SW 1271 (cell line): ENCODE measurements around the gene EAF1.
"Not testable (repeated sequence)": the region's sequence is repeated elsewhere in the genome, so short reads cannot be mapped to it uniquely, and the experiment has no call there.

Experiments used
- DNase-seq, 2 experiments: peaks; one replicate each; lab custom pipeline; 2025; lab: John Stamatoyannopoulos, UW

EAF1 gene

DNA sequence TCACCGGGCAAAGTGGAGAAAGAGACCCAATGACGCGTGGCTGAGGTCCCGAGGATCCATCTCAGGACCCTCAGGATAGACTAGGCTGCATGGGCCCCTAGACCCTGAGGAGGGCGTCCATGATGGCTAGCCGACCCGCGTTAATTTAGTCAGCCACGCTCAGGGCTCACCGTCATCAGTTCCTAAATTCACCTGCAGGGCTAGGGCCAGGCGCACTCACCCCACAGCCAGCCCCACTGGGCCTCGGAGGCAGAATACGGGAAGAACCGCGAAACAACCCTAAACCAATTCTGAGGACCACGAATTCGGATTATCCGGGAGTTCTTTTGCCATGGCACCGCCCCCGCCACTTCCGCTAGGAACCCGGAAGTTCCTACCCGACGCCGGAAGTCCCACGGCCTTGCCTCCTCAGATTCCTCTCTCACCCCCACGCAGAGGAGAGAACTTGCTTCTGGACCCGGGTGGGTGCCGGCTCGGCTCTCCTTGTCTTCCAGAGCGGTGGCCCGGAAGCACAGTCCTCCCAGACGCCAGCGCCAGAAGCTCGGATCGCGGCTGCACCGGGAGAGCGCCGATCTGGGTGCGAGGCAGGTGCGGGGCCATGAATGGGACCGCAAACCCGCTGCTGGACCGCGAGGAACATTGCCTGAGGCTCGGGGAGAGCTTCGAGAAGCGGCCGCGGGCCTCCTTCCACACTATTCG, at the start of gene EAF1, which contains the start of gene METTL6:
TSS of gene EAF1 (plus strand) at position 417 of the 699 bp plus-strand sequence. CDS start at position 599, 182 bp downstream.
TSS of gene METTL6 (minus strand) at position 363 of the 699 bp plus-strand sequence. CDS start 1,033 bp downstream, outside the sequence.
- peak; percentile 72 to 80 for DNase-seq

DNA sequence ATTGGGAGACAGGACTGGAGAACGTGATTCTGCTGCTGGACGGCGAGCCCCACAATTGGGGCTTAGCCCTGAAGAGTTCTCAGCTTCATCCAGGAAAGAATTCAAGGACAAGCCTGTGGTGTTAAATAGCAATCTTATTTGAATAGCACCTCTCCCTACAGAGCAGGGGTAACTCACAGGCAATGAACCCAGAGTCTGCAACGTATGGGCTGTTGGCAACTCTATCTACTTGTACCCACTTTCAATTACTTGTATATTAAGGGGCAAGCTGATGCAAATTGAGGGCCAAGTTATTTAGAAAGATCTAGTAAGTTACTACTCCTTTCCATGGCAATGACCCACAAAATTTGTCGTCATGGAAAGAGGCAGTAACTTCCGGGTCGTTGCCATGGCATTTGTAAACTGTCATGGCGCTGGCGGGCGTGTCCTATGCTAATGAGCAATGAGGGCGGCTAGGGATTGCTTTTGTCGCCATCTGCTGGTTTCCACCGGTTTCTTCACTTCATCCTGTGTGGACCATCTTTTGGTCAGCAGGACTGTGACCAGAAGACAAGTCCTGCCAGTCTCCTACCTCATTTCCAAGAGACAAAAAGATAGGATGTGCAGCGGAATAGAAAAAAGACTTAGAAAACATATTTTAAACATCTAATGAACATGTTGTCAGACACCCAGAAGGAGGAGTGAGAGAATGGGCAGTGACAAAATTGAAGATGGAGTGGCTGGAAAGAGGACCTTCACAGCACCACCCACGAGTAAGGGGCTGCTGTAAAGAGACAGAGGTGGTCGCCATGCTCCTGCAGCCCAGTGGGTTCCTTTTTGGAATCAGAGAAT, 49.2 kb upstream of the EAF1 start:
- DNase-seq = peak; percentile 81 to 93

DNA sequence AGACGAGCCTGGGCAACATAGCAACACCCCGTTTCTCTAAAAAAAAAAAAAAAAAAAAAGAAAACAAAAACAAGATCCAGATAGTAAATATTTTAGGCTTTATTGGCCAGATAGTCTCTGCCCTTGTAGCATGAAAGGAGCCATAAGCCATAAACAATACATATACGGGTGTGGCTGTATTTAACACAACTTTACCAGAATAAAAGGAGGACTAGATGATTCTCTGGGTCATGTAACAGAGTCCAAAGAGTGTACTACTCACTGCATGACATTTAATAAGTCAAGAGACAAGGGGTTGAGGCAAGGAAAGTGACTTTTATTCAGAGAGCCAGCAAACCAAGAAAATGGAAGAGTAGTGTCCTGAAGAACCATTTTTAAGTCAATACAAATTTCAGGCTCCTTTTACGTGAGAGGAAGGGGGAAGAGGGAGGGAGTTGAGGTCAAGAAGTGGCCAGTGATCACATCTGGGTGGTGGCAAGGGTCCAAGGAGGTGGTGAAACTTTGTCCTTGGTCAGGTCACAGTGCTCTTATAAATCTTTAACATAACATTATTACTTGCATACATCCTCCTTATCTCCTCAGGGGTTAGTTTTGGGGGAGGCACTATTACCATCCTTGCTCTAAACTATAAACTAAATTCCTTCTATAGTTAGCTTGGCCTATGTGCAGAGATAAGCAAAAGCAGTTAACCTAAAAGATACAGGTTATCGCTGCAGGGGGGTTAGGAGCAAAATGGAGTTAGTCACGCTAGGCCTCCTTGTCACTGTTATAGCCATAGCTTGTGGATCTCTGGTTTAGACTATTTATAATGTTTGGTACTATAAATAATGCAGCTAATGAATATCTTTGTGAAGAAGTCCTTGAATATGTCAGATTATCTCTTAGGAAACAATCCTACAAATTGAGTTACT, 46.2 kb upstream of the EAF1 start:
- no peak for DNase-seq

DNA sequence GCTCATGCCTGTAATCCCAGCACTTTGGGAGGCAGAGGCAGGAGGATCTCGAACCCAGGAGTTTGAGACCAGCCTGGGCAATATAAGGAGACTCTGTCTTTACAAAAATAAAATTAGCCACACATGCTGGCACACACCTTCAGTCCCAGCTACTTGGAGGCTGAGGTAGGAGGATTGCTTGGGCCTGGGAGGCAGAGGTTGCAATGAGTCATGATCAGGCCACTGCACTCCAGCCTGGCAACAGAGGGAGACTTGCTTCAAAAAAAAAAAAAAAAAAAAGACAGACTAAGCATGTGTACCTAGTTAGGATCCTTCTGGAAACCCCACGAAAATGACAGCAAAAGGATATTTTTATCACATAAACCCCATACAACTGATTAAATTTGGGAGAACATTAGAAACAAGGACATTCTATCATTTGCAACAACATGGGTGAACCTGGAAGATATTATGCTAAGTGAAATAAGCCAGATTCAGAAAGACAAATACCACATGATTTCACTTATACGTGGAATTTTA, 44.9 kb upstream of the EAF1 start:
- no peak for DNase-seq

DNA sequence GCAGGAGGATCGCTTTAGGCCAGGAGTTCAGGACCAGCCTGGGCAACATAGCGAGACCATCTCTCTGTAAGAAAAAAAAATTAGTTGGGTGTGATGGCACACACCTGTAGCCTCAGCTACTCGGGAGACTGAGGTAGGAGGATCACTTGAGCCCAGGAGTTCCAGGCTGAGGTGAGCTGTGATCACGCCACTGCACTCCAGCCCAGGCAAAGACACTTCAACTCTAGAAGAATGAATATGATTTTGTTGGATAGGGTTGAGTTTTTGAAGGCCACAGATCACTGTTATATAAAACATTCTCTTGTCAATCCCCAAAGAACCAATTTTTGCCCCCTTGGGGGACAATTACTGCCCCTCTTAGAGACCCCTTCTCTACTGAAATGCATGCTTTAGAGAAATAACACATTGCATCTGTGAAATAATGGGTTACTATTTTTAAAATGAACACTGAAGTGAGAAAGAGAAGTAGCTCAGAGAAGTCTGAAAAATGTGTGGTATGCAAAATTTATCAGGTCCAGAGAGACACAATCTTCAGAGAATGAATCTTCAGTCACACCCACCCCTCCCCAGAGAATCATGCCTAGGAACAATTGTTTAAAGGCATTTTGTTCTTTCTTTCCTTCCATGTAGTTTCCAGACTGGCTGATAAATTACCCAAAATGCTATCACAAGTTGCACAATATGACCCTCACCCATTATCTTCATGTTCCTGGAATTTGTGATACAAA, 42.7 kb upstream of the EAF1 start:
- no peak for DNase-seq

DNA sequence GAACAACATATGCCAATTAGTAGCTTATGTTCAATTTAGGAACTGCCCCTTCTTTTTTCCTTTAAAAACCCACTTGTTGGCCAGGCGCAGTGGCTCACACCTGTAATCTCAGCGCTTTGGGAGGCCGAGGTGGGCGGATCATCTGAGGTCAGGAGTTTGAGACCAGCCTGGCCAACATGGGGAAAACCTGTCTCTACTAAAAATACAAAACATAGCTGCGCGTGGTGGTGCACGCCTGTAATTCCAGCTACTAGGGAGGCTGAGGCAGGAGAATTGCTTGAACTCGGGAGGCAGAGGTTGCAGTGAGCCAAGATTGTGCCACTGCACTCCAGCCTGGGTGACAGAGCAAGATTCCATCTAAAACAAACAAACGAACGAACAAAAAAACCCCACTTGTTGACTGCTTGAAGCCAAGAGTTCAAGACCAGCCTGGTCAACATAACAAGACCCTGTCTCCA, 42.1 kb upstream of the EAF1 start:
- not testable (repeated sequence) for DNase-seq

DNA sequence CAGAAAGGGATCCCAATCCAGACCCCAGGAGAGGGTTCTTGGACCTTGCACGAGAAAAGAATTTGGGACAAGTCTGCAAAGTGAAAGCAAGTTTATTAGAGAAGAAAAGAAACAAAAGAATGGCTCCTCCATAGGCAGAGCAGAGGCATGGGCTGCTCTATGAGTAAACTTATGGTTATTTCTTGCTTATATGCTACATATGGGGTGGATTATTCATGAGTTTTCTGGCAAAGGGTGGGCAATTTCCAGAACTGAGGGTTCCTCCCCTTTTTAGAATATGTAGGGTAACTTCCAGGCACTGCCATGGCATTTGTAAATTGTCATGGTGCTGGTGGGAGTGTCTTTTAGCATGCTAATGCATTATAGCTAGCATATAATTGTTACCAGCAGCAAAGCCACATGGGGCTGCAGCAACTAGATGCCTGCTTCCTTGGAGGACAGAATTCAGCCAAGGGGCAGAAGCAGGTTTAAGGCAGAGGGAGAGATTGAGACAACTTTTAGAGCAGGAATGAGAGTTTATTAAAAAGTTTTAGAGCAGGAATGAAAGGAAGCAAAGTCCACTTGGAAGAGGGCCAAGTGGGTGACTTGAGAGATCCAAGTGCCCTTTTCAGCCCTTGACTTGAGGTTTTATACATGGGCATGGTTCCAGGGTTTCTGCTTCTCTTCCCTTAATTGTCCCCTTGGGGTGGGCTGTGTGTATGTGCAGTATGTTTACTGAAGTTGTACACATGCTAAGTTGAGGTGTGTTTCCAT, 41.3 kb upstream of the EAF1 start:
- DNase-seq = no peak

DNA sequence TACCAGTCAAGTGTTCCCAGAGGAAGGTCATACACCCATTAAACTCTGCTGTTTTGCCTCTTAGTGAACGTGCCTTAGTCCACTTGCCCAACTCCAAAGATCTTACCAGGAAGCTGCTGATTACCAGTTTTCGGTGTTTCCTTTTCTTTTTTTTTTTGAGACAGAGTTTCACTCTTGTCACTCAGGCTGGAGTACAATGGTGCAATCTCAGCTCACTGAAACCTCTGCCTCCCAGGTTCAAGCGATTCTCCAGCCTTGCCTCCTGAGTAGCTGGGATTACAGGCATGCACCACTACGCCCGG, 40.8 kb upstream of the EAF1 start:
- DNase-seq = not testable (repeated sequence)

DNA sequence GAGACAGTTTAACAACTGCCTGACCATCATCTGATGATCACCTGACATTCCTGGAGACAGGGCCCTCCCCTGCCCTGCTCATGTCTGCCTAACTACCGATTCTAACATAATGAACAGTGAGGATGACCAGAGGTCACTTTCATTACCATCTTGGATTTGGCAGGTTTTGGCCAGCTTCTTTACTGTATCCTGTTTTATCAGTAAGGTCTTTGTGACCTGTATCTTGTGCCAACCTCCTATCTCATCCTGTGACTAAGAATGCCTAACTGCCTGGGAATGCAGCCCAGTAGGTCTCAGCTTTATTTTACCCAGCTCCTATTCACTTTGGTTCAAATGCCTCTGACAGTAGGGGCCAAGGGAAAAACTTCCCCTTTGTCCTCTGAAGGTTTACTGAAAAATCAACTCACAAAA, 40.2 kb upstream of the EAF1 start:
- peak in 1 of 2 experiments; percentile 46 for DNase-seq

DNA sequence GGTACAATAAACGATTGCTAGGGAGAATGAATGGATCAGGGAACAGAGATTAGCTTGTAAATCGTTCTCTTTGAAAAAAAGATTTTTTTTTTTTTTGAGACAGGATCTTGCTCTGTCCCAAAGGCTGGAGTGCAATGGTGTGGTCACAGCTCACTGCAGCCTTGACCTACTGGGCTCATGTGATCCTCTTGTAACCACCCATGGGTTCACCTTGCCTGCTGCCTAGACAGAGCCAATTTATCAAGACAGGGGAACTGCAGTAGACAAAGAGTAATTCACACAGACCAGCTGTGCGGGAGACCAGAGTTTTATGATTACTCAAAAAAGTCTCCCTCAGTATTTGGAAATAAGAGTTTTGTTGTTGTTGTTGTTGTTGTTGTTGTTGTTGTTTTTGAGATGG, 39.7 kb upstream of the EAF1 start:
- DNase-seq = no peak

DNA sequence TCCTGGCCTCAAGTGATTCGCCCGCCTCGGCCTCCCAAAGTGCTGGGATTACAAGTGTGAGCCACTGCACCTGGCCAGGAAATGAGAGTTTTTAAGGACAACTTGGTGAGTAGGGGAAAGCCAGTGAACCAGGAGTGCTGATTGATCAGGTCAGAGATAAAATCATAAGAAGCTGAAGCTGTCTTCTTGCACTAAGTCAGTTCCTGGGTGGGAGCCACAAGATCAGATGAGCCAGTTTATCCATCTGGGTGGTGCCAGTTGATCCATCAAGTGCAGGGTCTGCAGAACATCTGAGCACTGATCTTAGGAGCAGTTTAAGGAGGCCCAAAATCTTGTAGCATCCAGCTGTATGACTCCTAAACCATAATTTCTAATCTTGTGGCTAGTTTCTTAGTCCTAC, 39.1 kb upstream of the EAF1 start:
- DNase-seq = not testable (repeated sequence)

DNA sequence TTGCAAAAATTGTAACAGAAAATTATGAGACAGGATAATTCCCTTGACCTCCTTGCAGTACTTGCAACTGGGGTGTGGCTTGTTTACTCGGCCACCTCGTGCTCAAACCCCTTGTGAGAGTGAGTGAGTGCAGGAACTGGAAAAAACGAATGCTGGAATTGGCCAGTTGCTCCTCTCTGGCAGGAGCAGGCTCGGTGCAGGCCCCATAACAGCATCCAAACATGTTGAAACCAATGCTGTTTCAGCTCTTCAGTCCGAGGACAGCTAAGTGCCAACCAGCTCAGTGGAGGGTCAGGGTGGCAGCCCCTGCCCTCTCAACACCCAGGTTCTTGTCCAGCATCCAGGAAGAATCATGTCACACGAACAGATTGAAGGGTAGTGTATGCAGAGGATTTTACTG, 36.9 kb upstream of the EAF1 start:
- no peak for DNase-seq

DNA sequence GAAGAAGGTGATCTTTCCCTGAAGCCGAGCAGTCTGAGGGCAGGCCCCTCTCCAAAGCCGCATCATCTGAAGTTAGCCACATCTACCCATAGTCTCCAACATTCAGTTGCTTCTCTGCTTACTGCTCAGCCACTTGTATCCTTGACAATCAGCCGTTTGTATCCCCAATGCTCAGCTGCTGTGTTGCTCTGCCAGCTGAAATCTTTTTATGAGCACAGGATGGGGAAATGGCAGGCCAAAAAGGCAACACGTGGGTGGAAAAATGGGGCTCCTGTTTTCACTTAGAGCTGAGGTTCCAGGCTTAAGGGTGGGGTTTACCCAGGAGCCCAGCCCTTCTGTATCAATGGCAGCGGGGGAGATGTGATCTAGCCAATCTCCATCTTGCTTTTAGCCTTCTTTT, 36.4 kb upstream of the EAF1 start:
- no peak for DNase-seq

DNA sequence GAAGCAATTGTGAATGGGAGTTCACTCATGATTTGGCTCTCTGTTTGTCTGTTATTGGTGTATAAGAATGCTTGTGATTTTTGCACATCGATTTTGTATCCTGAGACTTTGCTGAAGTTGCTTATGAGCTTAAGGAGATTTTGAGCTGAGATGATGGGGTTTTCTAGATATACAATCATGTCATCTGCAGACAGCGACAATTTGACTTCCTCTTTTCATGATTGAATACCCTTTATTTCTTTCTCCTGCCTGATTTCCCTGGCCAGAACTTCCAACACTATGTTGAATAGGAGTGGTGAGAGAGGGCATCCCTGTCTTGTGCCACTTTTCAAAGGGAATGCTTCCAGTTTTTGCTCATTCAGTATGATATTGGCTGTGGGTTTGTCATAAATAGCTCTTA, 34.1 kb upstream of the EAF1 start:
- DNase-seq = not testable (repeated sequence)

DNA sequence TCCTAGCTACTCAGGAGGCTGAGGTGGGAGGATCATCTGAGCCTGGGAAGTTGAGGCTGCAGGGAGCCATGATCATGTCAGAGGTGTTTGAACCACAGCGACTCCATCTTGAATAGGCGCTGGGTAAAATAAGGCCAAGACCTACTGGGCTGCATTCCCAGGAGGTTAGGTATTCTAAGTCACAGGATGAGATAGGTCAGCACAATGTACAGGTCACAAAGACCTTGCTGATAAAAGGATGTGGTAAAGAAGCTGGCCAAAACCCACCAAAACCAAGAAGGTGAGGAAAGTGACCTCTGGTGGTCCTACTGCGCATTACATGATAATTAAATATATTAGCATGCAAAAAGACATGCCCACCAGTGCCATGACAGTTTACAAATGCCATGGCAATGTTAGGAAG, 28.7 kb upstream of the EAF1 start:
- DNase-seq = peak in 1 of 2 experiments; percentile 33

DNA sequence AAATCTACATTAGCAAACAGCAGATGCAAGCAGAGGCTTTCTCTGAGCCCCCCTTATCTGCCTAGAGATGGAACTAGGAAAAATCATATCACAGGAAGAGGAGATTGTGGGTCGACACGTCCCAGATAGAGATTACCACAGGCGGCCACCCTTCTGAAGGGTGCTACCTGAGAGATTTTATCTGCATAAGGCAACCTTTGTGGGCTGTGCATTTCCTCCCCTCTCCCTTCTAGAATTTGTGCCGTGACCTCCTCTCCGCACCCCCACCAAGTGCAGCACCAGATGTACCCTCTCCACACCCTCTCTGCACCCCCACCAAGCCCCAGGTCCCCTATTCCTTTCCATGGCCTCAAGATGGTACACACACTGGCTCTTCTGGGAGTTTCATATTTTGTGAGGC, 27.4 kb upstream of the EAF1 start:
- DNase-seq = no peak

DNA sequence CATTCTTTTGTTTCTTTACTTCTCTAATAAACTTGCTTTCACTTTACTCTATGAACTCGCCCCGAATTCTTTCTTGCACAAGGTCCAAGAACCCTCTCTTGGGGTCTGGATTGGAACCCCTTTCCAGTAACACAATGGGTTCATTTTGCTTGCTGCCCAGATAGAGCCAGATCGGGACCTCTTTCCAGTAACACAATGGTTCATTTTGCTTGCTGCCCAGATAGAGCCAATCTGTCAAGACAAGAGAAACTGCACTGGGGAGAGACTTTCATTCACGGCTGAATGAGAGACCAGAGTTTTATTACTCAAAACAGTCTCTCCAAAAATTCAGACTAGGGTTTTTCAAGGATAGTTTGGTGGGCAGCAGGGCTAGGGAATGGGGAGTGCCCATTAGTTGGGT, 25.5 kb upstream of the EAF1 start:
- no peak for DNase-seq

DNA sequence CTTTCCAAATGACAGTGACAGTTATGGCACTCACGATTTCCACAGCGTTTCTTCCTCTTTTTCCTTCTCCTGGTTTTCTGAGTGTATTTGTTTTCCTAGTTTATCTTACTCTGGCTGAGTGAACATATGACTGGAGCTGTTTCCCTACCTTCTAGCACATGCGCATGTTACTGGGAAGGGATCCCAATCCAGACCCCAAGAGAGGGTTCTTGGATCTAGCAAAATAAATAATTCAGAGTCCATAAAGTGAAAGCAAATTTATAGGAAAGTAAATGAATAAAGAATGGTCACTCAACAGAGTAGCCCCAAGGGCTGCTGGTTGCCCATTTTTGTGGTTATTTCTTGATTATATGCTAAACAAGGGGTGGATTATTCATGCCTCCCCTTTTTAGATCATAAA, 23.9 kb upstream of the EAF1 start:
- DNase-seq = no peak

DNA sequence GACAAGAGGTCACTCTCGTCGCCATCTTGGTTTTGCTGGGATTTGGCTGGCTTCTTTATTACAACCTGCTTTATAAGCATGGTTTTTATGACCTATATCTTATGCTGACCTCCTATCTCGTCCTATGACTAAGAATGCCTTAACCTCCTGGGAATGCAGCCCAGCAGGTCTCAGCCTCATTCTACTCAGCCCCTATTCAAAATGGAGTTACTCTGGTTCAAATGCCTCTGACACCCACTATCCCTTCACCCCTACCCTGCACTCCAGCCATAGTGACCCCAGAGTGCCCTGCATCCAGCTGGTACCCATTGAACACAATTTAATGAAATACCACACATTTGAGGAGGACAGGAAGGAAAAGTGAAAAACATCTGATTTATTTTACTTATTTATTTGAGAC, 23.4 kb upstream of the EAF1 start:
- DNase-seq = no peak

DNA sequence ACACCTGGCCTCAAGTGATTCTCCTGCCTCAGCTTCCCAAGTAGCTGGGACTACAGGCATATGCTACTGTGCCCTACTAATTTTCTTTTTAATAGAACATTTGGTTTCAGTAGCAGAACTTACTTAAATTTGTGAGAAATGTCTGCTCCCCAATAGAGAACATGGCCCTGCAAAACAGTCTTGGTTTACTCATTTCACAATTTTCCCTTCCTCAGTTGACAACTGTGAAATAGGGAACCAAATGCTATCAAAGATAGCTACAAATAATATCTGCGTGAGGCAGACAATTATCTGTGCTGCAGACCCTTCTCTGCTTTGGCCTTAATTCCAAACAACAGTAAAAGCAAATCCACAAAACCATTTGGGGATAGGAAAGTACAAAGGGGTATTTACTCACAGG, 22.6 kb upstream of the EAF1 start:
- DNase-seq = no peak
